Stimulated activated CD4-positive, alpha-beta T cell treated with anti-CD3 and anti-CD28 coated beads, Interleukin-4, amount 100 ng/mL, for 1 hour (primary cell): Measurements from ENCODE around the gene PKN1.

Experiments used
- DNase-seq: peaks from one replicate; pipeline ENCODE4 v3.0.0-alpha.2; 2020

The PKN1 gene

GRCh38 chr19:14467816-14468215 lies 34.7 kb downstream of the PKN1 start:
- no peak for DNase-seq

- no peak for DNase-seq
These were observed 37.1 kb downstream of the PKN1 start for GRCh38 chr19:14470031-14470876.

- no peak for DNase-seq
These were observed 38.5 kb downstream of the PKN1 start for GRCh38 chr19:14471436-14472187.

- peak; percentile 91 for DNase-seq
These were observed 39.3 kb downstream of the PKN1 start for GRCh38 chr19:14472202-14472938.

DNA sequence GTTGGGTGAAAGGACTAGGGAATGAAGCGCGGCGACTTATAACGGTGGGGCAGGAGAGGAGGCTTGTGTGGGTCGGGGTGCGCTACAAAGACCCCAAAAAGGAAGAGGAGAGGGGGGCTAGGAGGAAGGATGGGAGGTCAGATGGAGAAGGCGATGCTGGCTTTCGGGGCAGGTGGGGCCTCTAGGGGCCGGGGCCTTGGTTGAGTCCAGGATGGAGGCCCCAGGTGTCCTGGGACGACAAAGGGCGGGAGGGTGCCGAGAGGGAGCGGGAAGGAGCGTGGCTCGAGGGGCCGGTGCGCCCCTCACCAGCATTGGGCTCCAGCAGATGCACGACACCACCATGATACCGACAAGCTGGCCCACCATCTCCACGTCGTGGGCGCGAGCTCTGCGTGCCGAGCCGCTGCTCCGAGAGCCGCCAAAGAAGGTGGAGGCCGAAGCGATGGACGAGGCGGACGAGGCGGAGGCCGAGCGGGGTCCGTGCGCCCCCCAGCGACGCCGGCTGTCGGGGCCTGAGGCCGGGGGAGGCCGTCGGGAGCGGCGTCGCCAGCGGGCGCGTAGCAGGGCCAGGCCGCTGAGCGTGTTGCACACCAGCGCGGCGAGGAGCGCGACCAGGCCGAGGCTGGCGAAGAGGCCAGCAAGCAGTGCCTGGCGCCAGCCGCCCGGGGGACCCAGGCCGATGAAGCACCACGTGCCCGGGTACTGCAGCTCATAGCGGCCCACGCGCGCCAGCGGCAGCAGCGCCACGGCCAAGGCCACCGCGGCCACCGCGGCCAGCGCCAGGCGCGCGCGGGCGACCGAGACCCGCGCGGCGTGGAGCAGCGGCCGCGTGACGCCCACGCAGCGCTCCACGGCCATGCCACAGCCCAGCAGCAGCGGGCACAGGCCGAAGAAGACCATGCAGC lies 40.2 kb downstream of the PKN1 start:
- no peak for DNase-seq

GRCh38 chr19:14473978-14474578 lies 41.0 kb downstream of the PKN1 start:
- no peak for DNase-seq

DNA sequence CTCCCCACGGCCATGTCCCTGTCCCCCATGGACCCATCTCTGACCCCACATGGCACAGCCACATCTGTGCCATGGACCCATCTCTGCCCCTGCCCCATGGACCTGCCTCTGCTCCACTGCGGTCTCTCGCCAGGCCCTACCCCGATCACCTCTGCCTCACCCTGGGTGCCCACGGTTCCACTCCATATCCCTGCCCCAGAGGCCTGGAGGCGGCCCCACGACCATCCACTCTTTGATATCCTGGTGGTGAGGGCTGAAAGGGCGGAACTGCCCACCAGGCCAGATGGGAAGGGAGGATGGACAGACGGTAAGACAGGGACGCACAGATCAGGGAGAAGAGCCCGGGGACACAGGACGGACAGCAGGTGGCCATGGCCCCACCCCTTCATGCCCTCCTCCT lies 41.7 kb downstream of the PKN1 start:
- DNase-seq: no peak

- DNase-seq: no peak
These were observed 42.4 kb downstream of the PKN1 start, which contains the start of gene PTGER1 for GRCh38 chr19:14475251-14476073. Gene PTGER1, minus strand, starts transcription at chr19:14475354. Its CDS starts 1,034 bp downstream, at chr19:14474320.

DNA sequence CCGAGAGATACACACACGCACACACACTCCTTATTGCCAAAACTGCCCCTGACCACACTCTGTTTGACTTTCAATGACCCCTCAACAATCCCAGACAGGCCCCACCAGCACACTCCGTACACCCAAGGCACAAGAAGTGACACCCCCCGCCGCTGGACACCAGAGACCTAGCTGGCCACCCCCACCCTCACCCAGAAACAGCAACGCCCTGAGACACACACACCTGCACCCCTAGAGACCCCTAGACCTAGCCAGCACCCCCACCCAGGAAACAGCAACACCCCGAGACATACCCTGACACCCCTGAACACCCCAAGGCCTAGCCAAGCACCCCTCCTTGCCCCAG lies 43.2 kb downstream of the PKN1 start:
- no peak for DNase-seq

- no peak for DNase-seq
These were observed 43.7 kb downstream of the PKN1 start for GRCh38 chr19:14476673-14477401.

- DNase-seq: no peak
These were observed 44.5 kb downstream of the PKN1 start for GRCh38 chr19:14477418-14478112.

GRCh38 chr19:14478113-14478545 lies 45.0 kb downstream of the PKN1 start:
- no peak for DNase-seq

DNA sequence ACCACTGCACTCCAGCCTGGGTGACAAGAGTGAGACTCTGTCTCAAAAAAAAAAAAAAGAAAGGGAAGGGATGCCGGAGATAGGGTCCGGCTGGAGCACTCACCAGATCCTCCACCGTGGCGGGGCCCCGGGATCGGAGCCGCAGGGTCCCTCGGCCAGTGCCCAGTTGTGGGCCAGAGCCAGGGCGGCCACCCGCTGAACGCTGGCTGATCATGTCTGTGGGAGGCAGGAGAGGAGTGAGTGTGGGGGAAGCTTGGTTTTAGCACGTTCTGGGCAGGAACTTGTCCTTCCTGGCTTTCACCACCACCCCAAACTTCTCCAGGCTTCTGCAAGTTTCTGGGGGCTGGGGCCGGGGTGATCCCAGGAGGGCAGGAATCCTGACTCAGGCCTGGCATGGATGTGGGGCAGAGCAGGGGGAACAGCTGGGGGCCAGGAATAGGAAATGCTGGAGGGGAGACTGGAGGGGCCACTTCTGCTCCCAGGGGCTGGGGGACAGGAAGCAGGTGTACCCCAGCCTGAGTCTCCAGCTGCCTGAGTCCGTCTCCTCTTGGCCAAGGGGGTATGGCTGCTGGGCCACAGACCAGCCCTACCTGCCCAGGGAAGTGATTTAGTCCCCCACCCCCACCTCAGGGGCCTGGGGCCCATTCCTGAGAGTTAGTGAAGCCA lies 46.3 kb downstream of the PKN1 start:
- no peak for DNase-seq

DNA sequence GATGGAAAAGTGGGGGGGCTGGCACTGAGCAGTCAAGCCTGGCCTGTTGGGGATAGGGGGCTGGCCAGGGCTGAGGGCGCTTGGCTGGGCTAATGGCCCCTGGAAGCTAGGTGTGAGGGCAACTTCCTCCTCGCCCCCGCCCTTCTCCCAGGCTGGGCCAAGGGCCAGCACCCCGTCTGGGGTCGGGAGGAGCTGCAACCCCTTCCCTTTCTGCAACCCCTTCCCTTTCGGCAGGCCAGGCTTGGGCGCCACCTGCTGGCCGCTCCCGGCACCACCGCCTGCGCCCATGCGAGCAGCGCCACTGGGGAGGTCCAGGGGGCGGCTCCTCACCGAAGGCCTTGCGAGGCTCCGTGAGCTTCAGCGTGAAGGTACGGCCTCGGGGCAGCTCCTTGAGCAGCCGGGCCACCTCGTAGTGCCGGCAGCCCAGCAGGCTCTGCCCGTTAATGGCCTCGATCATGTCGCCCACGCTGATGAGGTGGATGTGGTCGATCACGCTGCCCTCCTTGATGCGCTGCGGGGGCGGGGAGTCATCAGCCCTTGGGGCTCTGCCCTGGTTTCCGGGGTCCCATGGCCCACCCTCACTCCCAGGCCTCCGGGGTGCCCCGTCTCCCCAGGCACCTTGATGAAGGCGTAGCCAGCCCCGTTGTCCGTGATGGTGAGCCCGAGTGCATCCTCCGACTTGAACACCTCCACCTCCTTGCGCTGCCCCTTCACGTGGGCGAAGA lies 47.0 kb downstream of the PKN1 start:
- peak; percentile 71 for DNase-seq

DNA sequence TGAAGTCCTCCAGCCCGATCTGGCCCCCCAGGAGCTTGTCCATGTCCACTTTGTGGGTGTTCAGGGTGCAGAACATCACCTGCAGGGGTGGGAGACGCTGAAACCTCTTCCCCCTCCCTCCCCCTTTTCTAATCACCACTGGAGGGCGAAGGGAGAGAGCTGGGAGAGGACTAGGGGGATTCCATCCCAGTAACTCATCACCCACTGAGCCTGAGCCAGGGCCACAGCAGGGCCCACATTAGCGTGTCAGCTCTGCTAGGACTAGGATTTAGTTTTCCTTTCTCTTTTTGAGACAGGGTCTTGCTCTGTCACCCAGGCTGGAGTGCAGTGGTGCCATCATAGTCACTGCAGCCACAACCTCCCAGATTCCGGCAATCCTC lies 47.6 kb downstream of the PKN1 start:
- no peak for DNase-seq

GRCh38 chr19:14482172-14482941 lies 49.3 kb downstream of the PKN1 start:
- DNase-seq: no peak

DNA sequence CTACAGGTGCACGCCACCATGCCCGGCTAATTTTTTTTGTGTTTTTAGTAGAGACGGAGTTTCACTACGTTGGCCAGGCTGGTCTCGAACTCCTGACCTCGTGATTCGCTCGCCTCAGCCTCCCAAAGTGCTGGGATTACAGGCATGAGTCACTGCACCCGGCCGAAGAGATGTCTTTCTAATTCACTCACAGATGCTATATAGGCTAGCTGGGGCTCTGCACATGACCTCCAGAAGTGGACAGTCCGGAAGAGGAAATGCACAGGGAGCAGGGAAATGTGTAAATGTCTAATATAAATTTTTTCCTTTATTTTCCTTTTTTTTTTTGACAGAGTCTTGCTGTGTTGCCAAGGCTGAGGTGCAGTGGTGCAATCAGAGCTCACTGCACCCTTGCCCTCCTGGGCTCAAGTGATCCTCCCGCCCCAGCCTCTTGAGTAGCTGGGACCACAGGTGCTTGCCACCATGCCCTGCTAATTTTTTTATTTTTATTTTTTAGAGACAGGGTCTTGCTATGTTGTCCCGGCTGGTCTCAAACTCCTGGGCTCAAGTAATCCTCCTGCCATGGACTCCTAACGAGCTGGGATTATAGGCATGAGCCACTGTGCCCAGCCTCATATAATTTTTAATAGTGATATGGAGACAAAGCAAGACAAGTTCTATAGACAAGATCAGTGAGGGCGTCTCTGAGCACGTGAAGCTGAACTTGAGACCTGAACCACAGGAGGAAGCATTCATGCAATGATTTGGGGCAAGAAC lies 54.4 kb downstream of the PKN1 start:
- no peak for DNase-seq
